ENCODE measurements around the gene SPATC1L. TPM values are rescaled to one million over a fixed set of nuclear protein-coding genes. Genes with fewer than 3 reads are reported as not detected.
"Not testable (repeated sequence)": the region's sequence is repeated elsewhere in the genome, so short reads cannot be mapped to it uniquely, and the experiment has no call there.

SPATC1L gene
- total RNA-seq, 1 donor from 2014 or later: 58.7 TPM

DNA sequence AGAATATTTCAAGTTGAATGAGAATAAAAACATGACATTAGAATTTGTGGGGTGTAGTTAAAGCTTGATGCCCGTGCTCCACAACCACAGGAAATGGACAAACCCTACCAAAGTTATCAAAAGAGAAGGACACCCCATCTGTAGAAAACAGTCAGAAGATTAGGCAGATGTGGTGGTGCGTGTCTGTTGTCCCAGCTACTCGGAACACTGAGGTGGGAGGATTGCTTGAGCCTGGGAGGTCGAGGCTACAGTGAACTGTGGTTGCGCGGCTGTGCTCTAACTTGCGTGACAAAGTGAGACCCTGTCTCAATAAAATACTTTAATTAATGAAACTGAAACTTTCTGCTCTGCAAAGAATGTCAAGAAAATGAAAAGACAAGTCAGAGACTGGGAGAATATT is 1.5 kb upstream of the SPATC1L start:
- no peaks in the 10 kb centered on the region for H3K36me3 Mint-ChIP-seq (ENCODE audit: unreplicated experiment)
- H3K4me3 Mint-ChIP-seq (ENCODE audit: unreplicated experiment): peak overlapping the region; percentile 89
- DNase-seq: no peak
- TF ChIP-seq, protein P1, sequence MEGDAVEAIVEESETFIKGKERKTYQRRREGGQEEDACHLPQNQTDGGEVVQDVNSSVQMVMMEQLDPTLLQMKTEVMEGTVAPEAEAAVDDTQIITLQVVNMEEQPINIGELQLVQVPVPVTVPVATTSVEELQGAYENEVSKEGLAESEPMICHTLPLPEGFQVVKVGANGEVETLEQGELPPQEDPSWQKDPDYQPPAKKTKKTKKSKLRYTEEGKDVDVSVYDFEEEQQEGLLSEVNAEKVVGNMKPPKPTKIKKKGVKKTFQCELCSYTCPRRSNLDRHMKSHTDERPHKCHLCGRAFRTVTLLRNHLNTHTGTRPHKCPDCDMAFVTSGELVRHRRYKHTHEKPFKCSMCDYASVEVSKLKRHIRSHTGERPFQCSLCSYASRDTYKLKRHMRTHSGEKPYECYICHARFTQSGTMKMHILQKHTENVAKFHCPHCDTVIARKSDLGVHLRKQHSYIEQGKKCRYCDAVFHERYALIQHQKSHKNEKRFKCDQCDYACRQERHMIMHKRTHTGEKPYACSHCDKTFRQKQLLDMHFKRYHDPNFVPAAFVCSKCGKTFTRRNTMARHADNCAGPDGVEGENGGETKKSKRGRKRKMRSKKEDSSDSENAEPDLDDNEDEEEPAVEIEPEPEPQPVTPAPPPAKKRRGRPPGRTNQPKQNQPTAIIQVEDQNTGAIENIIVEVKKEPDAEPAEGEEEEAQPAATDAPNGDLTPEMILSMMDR (IDR thresholded peaks at IDR 0.05; ENCODE audit: partially characterized antibody, unreplicated experiment): no peak
- H3K27me3 Mint-ChIP-seq (ENCODE audit: unreplicated experiment): peaks cover 17% of the 10 kb centered on the region
- peak overlapping the region; percentile 62 for H3K27ac Mint-ChIP-seq (ENCODE audit: unreplicated experiment)
- H3K4me1 Mint-ChIP-seq (ENCODE audit: low read depth, unreplicated experiment): peaks cover 32% of the 10 kb centered on the region
- H3K9me3 Mint-ChIP-seq (ENCODE audit: unreplicated experiment): peaks cover 18% of the 10 kb centered on the region

DNA sequence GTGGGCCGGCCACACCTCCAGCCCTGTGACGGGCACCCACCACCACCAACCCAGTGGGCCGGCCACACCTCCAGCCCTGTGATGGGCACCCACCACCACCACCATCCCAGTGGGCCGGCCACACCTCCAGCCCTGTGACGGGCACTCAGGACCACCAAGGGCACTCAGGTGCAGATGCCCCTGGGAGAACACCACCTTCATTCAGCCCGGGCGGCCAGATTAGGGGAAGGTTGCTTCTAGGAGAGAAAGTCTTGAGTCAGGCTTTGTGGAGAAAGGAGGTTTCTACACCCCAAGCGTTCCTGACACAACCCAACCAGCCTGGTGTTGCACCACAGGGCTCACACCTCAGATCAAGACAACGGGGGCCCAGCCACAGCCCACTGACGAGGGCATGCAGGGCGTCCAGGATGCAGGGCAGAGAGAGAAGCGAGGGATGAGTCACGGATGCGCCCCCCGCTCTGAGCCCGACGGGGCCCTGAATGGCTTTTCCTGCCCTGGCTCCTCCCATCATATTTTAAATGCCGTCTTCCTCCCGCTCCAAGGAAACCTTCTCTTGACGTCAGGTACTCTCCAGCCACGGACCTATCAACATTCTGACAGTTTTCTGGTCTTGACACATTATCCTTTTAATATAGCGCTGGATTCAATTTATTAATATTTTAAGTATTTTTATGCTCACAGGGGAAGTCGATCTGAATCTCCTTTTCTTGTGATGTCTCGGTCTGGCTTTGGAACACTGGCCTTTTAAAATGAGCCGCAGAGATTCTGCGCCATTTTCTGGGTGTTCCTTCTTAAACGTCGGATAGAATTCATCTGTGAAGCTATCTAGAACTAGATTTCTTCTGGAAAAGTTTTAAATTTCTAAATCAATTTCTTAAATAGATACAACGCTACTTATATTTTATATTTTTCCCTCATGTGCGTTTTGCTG is 631 bp upstream of the SPATC1L start:
- peaks cover 13% of the 10 kb centered on the region for H3K27me3 Mint-ChIP-seq (ENCODE audit: unreplicated experiment)
- TF ChIP-seq, protein P1 (IDR thresholded peaks at IDR 0.05; ENCODE audit: partially characterized antibody, unreplicated experiment): no peak
- peak overlapping the region; percentile 92 for H3K27ac Mint-ChIP-seq (ENCODE audit: unreplicated experiment)
- H3K36me3 Mint-ChIP-seq (ENCODE audit: unreplicated experiment): no peaks in the 10 kb centered on the region
- peaks cover 18% of the 10 kb centered on the region for H3K9me3 Mint-ChIP-seq (ENCODE audit: unreplicated experiment)
- H3K4me3 Mint-ChIP-seq (ENCODE audit: unreplicated experiment): peak overlapping the region; percentile 89
- peaks cover 29% of the 10 kb centered on the region for H3K4me1 Mint-ChIP-seq (ENCODE audit: low read depth, unreplicated experiment)
- DNase-seq: peak; percentile 76

DNA sequence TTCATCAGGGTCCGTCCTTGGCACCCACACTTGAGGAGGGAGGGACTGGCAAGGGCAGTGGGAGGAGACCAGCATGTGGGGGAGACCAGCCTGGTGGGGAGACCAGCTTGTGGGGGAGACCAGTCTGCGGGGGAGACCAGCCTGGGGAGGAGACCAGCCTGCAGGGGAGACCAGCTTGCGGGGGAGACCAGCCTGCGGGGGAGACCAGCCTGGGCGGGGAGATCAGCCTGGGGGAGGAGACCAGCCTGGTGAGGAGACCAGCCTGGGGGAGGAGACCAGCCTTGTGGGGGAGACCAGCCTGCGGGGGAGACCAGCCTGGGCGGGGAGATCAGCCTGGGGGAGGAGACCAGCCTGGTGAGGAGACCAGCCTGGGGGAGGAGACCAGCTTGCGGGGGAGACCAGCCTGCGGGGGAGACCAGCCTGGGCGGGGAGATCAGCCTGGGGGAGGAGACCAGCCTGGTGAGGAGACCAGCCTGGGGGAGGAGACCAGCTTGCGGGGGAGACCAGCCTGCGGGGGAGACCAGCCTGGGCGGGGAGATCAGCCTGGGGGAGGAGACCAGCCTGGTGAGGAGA is 836 bp downstream of the SPATC1L start:
- Mint-ChIP-seq H3K4me3 (ENCODE audit: unreplicated experiment) (peak overlapping the region; percentile 91), H3K27ac (ENCODE audit: unreplicated experiment) (peak overlapping the region; percentile 97), H3K9me3 (ENCODE audit: unreplicated experiment) (peaks cover 13% of the 10 kb centered on the region), H3K4me1 (ENCODE audit: low read depth, unreplicated experiment) (peaks cover 17% of the 10 kb centered on the region)
- not testable (repeated sequence) for DNase-seq; H3K36me3 Mint-ChIP-seq (ENCODE audit: unreplicated experiment); H3K27me3 Mint-ChIP-seq (ENCODE audit: unreplicated experiment)

DNA sequence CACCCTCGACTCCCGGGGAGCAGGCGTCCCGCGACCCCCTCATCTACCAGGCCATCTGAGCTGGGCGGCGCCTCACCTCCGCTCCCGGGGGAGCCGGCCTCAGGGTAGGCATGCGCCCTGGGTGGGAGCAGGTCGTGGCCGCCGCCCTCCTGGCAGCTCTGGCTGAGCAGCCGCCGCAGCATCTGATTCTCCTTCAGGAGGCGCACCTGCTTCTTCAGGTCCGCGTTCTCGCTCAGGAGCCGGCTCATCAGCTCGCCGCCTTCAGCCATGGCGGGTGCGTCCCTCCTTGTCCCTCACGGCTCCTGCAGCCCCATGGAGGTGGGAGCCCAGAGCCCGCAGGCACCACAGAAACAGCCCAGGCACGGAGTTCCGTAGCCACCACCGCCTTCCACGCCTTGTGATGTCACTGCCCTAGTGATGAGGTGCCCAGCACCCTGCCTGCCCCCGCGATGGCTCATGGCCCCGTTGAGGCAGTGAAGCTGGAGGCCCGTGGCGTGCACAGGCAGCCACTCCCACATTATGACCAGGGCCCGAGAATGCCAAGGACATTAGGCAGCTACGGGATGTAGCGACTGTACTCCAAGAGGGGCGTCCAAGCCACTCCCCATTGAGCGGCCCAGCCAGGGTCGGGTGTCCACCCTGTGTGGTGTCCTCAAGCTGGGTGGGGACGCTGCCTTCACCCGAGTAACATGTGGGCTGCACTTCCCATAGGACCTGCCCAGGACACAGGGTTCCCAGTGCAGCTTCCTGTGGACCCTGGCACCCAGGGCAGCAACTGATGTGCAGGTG is 1.5 kb downstream of the SPATC1L start:
- Mint-ChIP-seq H3K27me3 (ENCODE audit: unreplicated experiment) (peaks cover 3% of the 10 kb centered on the region), H3K27ac (ENCODE audit: unreplicated experiment) (peak overlapping the region; percentile 88), H3K4me3 (ENCODE audit: unreplicated experiment) (peak overlapping the region; percentile 78), H3K36me3 (ENCODE audit: unreplicated experiment) (peaks cover 4% of the 10 kb centered on the region), H3K9me3 (ENCODE audit: unreplicated experiment) (peaks cover 10% of the 10 kb centered on the region), H3K4me1 (ENCODE audit: low read depth, unreplicated experiment) (peaks cover 10% of the 10 kb centered on the region)
- no peak for DNase-seq
- TF ChIP-seq, protein P1 (IDR thresholded peaks at IDR 0.05; ENCODE audit: partially characterized antibody, unreplicated experiment): no peak

DNA sequence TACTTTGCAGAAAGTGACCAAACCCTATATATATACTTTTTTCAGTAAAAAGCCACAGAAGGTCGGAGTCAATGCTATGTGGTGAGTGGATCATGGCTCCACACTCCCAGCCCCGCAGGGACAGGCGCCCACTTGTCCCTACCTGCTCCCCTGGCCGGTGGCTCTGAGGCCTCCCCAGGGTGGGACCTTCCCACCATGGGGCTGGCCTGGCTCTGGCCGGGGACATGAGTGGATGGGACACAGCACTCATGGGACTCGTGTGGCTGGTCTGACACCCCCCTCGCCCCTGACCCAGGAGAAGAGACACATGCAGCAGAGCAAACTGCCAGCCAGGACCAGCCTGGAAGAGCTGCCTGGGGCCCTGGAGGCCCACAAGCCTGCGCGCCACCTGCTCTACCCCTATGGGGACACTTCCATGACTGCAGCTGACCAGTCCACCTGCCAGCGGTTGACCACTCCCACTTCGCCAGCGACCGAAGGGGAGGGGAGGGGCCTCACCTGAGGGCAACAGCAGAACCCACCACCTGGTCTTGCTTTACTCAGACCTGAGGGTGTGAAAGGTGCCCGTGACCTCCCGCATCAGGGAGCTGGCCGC is 2.2 kb downstream of the SPATC1L start:
- Mint-ChIP-seq H3K4me1 (ENCODE audit: low read depth, unreplicated experiment) (peaks cover 7% of the 10 kb centered on the region), H3K27me3 (ENCODE audit: unreplicated experiment) (peaks cover 3% of the 10 kb centered on the region), H3K9me3 (ENCODE audit: unreplicated experiment) (peaks cover 10% of the 10 kb centered on the region), H3K4me3 (ENCODE audit: unreplicated experiment) (no peak overlapping the region), H3K36me3 (ENCODE audit: unreplicated experiment) (peaks cover 6% of the 10 kb centered on the region), H3K27ac (ENCODE audit: unreplicated experiment) (no peak overlapping the region)
- DNase-seq: no peak
- TF ChIP-seq, protein P1 (IDR thresholded peaks at IDR 0.05; ENCODE audit: partially characterized antibody, unreplicated experiment): no peak

Data from glutamatergic neuron (in vitro differentiated cells).